ENCODE data around the gene UBB. TPM values are rescaled to one million over a fixed set of nuclear protein-coding genes. Genes with fewer than 3 reads are reported as not detected.

The UBB gene
- polyA plus RNA-seq, 1 donor (not counting 4 experiments of a cell fraction or from before 2014, with no cell fraction given): 533 TPM

GRCh38 chr17:16425202-16425601 lies 44.3 kb downstream of the UBB start:
- Histone ChIP-seq H3K9me3 (ENCODE audit: control insufficient read depth, low read depth, low read length) (no peaks in the 10 kb centered on the region), H3K27ac (ENCODE audit: control insufficient read depth, insufficient read depth, low read length) (no peak overlapping the region), H3K4me1 (ENCODE audit: control insufficient read depth, extremely low read depth, insufficient read depth, low read length) (peaks cover 14% of the 10 kb centered on the region), H3K4me3 (ENCODE audit: control insufficient read depth in 2 of 3, extremely low read depth in 1 of 3, insufficient read depth in 2 of 3, low read depth in 1 of 3, low read length in 3 of 3) (no peak overlapping the region), H2AFZ (ENCODE audit: control insufficient read depth, low read length) (no peak overlapping the region), H4K20me1 (ENCODE audit: control insufficient read depth, extremely low read depth, insufficient read depth, low read length) (peaks cover 4% of the 10 kb centered on the region), H3K79me2 (ENCODE audit: control insufficient read depth, insufficient read depth, low read length) (no peaks in the 10 kb centered on the region), H3K4me2 (ENCODE audit: control insufficient read depth, extremely low read depth, insufficient read depth, low read depth, low read length) (no peak overlapping the region), H3K9ac (ENCODE audit: control insufficient read depth, extremely low read depth, insufficient read depth, low read length) (no peak overlapping the region), H3K27me3 (ENCODE audit: control insufficient read depth, extremely low read depth, insufficient read depth, low read length) (peaks cover 13% of the 10 kb centered on the region), H3K9me1 (ENCODE audit: control insufficient read depth, extremely low read depth, insufficient read depth, low read length) (no peaks in the 10 kb centered on the region), H3K36me3 (ENCODE audit: control insufficient read depth in 2 of 2, extremely low read depth in 1 of 2, insufficient read depth in 2 of 2, low read length in 2 of 2) (no peaks in the 10 kb centered on the region)
- dilution Hi-C loops (cut with MboI; ENCODE audit: extremely low pct_ligation_motif_present, low sequenced_read_pairs): no loop called here
- TF ChIP-seq CTCF (optimal IDR thresholded peaks at IDR 0.05 in 1 of 3, IDR thresholded peaks at IDR 0.05 in 1 of 3, conservative IDR thresholded peaks at IDR 0.05 in 1 of 3; ENCODE audit: extremely low read depth in 1 of 3, insufficient read depth in 2 of 3, low read length in 3 of 3) (no peak), EZH2 (IDR thresholded peaks at IDR 0.05; ENCODE audit: low read length) (no peak)
- DNase-seq (ENCODE audit: low read depth, low spot score) (no peak), FAIRE-seq (no peak)

GRCh38 chr17:16425698-16426659 lies 45.1 kb downstream of the UBB start:
- TF ChIP-seq EZH2 (IDR thresholded peaks at IDR 0.05; ENCODE audit: low read length) (no peak), CTCF (optimal IDR thresholded peaks at IDR 0.05 in 1 of 3, IDR thresholded peaks at IDR 0.05 in 1 of 3, conservative IDR thresholded peaks at IDR 0.05 in 1 of 3; ENCODE audit: extremely low read depth in 1 of 3, insufficient read depth in 2 of 3, low read length in 3 of 3) (no peak)
- dilution Hi-C loops (cut with MboI; ENCODE audit: extremely low pct_ligation_motif_present, low sequenced_read_pairs): no loop called here

More at GRCh38 chr17:16425698-16426659, 45.1 kb downstream of the UBB start:
- H3K4me3 ChIP-seq (ENCODE audit: control insufficient read depth in 2 of 3, extremely low read depth in 1 of 3, insufficient read depth in 2 of 3, low read depth in 1 of 3, low read length in 3 of 3): no peak overlapping the region
- no peaks in the 10 kb centered on the region for H3K36me3 ChIP-seq (ENCODE audit: control insufficient read depth in 2 of 2, extremely low read depth in 1 of 2, insufficient read depth in 2 of 2, low read length in 2 of 2)
- H3K4me1 ChIP-seq (ENCODE audit: control insufficient read depth, extremely low read depth, insufficient read depth, low read length): peaks cover 10% of the 10 kb centered on the region
- no peak overlapping the region for H3K4me2 ChIP-seq (ENCODE audit: control insufficient read depth, extremely low read depth, insufficient read depth, low read depth, low read length)
- H3K27ac ChIP-seq (ENCODE audit: control insufficient read depth, insufficient read depth, low read length): no peak overlapping the region
- peaks cover 4% of the 10 kb centered on the region for H4K20me1 ChIP-seq (ENCODE audit: control insufficient read depth, extremely low read depth, insufficient read depth, low read length)
- DNase-seq (ENCODE audit: low read depth, low spot score) (no peak), FAIRE-seq (no peak)
- no peak overlapping the region for H2AFZ ChIP-seq (ENCODE audit: control insufficient read depth, low read length)
- peaks cover 13% of the 10 kb centered on the region for H3K27me3 ChIP-seq (ENCODE audit: control insufficient read depth, extremely low read depth, insufficient read depth, low read length)
- no peaks in the 10 kb centered on the region for H3K9me1 ChIP-seq (ENCODE audit: control insufficient read depth, extremely low read depth, insufficient read depth, low read length)
- H3K9me3 ChIP-seq (ENCODE audit: control insufficient read depth, low read depth, low read length): no peaks in the 10 kb centered on the region
- H3K9ac ChIP-seq (ENCODE audit: control insufficient read depth, extremely low read depth, insufficient read depth, low read length): no peak overlapping the region
- H3K79me2 ChIP-seq (ENCODE audit: control insufficient read depth, insufficient read depth, low read length): no peaks in the 10 kb centered on the region

Measured in keratinocyte (primary cell).